H1 (cell line): Measurements from ENCODE around the gene C9orf50. TPM values are rescaled to one million over a fixed set of nuclear protein-coding genes. Genes with fewer than 3 reads are reported as not detected.

Source experiments
- CEBPB ChIP-seq: IDR thresholded peaks from 2 replicates; pipeline ENCODE4 v1.6.1; 2012; ENCODE audit warnings: low read depth, low read length
- CHD7 ChIP-seq: fragments of 300-600 bp; sonication (generic); IDR thresholded peaks from 2 replicates; pipeline ENCODE4 v1.7.1; 2012; ENCODE audit warnings: low read length, moderate library complexity, mild to moderate bottlenecking, inconsistent platforms; ENCODE audit not compliant: insufficient replicate concordance
- CTBP2 ChIP-seq: IDR thresholded peaks from 2 replicates; pipeline ENCODE4 v1.7.0; 2011; ENCODE audit warnings: borderline replicate concordance, mild to moderate bottlenecking, moderate library complexity, mixed read lengths, low read length; ENCODE audit not compliant: insufficient read depth, insufficient read length
- E2F6 ChIP-seq: IDR thresholded peaks from 2 replicates; pipeline ENCODE4 v1.6.1; 2012; ENCODE audit warnings: inconsistent platforms
- GABPA ChIP-seq: IDR thresholded peaks from 2 replicates; pipeline ENCODE4 v1.6.1; 2011; ENCODE audit warnings: mild to moderate bottlenecking, low read length, moderate library complexity, borderline replicate concordance; ENCODE audit not compliant: insufficient read depth
- RAD21 ChIP-seq, 2 experiments: IDR thresholded peaks in 1 of 2; conservative IDR thresholded peaks in 1 of 2; 2 replicates each; pipeline ENCODE4 v1.6.1; 2011; ENCODE audit warnings: low read depth in 2 of 2, low read length in 2 of 2, improper control_type of control experiment in 1 of 2, inconsistent platforms in 1 of 2, mild to moderate bottlenecking in 1 of 2, moderate library complexity in 1 of 2
- SAP30 ChIP-seq: fragments of 300-600 bp; sonication (generic); IDR thresholded peaks from 2 replicates; pipeline ENCODE4 v1.7.1; 2012; ENCODE audit warnings: low read length, moderate library complexity, mild to moderate bottlenecking, inconsistent platforms; ENCODE audit not compliant: insufficient read depth, insufficient replicate concordance
- TAF7 ChIP-seq: optimal IDR thresholded peaks from 2 replicates; pipeline ENCODE3; 2011; ENCODE audit warnings: low read depth, mild to moderate bottlenecking, inconsistent platforms, low read length, moderate library complexity, borderline replicate concordance
- TEAD4 ChIP-seq: IDR thresholded peaks from 2 replicates; pipeline ENCODE4 v1.6.1; 2012; ENCODE audit warnings: low read depth, low read length, inconsistent platforms, mixed read lengths
- ZNF274 ChIP-seq: IDR thresholded peaks from 2 replicates; pipeline ENCODE4 v1.7.0; 2012; ENCODE audit warnings: low read length, borderline replicate concordance; ENCODE audit errors: extremely low read depth
- polyA plus RNA-seq, 7 experiments: library from polyadenylated mRNA; depleted of rRNA in 3 of 7; stranded (reverse) in 5 of 7; unstranded in 2 of 7; fragments of >200 nt in 5 of 7; fragments of 200-250 nt in 2 of 7; gene quantifications; 1 replicate in 5 of 7; 2 replicates in 1 of 7; 4 replicates in 1 of 7; pipeline versions ENCODE4 v1.2.1 to v1.2.3, GENCODE V29; 2011 to 2013; ENCODE audit warnings: missing spikeins in 2 of 7, mixed read lengths in 2 of 7
- total RNA-seq: library from RNA; stranded (reverse); fragmentation: NEBNext Ultra II Directional; extraction: Animal tissue kit (Norgen Biotek cat#: 25700); gene quantifications from 2 replicates; pipeline ENCODE4 v1.2.1, GENCODE V29; 2021

The C9orf50 gene
- total and polyA plus RNA-seq, 2 of the 8 experiments (the other 6 are each of a cell fraction or from before 2014, with no cell fraction given), result not detected

GRCh38 chr9:129611307-129611800, 9.5 kb downstream of the C9orf50 start (continued):
- TF ChIP-seq CHD7 (no peak), ZNF274 (no peak), GABPA (no peak), RAD21 (IDR thresholded peaks at IDR 0.05 in 1 of 2, conservative IDR thresholded peaks at IDR 0.05 in 1 of 2; ENCODE audit: low read depth in 2 of 2, low read length in 2 of 2) (no peak), CEBPB (no peak), TEAD4 (no peak), TAF7 (no peak), CTBP2 (no peak), E2F6 (no peak), SAP30 (no peak)
